GM18519 (cell line): Measurements from ENCODE around the gene B9D1.
A peak's percentile ranks its signal among the peaks of the same experiment; 100 is the strongest.

Source experiments
- ATAC-seq: cut with Tn5 transposase; IDR thresholded peaks from one replicate; pipeline ENCODE4 v1.9.1; 2021; ENCODE audit warnings: mild to moderate bottlenecking, moderate library complexity; ENCODE audit not compliant: unreplicated experiment, low FRiP score

The B9D1 gene, protein sequence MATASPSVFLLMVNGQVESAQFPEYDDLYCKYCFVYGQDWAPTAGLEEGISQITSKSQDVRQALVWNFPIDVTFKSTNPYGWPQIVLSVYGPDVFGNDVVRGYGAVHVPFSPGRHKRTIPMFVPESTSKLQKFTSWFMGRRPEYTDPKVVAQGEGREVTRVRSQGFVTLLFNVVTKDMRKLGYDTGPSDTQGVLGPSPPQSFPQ

DNA sequence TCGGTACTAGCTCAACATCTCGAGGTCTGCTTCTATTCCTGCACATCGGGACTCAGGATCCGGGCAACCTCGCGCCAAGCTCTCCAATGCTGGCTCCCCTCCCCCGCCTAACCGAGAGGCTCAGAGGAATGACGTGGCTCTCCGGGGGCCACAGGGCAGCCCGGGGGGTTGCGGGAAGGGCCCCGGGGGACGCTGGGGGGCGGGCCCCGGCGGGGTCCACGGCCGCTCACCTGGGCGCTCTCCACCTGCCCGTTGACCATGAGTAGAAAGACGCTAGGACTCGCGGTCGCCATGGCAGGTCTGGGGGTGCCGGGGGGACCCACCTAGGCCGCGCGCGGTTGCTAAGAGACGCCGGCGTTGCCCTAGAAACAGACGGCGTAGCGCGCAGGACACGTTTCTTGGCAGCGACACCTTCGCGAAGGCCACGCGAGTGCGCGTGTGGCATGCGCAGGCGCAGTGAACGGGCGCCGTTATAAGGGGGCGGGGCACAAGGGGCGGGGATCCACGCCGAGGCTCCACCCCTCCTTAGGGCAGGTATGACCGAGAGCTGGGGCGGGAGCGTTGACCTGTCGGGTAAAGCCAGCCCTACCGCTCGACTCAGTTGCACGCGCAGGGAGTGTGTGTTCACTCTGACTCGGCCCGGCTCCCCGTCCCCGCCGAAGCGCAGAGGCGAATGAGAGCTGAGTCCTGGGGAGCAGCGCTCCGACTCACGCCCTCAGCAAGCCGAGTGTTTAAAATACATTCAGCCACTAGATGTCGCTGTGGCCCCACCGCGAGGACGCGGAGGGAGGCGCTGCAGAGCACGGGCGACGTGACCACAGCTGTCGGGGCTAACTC is at the start of gene B9D1:
TSS of gene B9D1 (minus strand) at position 447 of the 837 bp plus-strand sequence. CDS start at position 293, 154 bp downstream.
- peak; percentile 52 for ATAC-seq

DNA sequence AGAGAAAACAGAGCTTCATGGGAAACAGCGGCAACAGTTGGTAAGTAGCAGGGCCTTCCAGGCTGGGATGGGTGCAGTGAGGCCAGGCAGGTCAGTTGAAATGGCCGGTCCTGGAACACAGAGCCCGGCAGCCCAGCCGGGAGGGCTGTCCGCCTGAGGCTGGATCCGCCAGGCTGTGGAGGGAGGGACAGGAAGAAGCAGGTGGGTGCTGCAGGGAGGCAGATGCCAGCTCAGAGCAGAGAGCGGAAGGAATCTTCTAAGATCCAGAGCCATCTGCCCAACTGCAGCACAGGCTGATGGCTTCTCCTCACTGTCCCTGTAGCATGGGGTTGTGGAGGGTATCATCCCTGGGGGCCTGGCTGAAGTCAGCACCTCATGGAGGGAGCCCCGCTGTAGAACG is 49.1 kb upstream of the B9D1 start:
- no peak for ATAC-seq

DNA sequence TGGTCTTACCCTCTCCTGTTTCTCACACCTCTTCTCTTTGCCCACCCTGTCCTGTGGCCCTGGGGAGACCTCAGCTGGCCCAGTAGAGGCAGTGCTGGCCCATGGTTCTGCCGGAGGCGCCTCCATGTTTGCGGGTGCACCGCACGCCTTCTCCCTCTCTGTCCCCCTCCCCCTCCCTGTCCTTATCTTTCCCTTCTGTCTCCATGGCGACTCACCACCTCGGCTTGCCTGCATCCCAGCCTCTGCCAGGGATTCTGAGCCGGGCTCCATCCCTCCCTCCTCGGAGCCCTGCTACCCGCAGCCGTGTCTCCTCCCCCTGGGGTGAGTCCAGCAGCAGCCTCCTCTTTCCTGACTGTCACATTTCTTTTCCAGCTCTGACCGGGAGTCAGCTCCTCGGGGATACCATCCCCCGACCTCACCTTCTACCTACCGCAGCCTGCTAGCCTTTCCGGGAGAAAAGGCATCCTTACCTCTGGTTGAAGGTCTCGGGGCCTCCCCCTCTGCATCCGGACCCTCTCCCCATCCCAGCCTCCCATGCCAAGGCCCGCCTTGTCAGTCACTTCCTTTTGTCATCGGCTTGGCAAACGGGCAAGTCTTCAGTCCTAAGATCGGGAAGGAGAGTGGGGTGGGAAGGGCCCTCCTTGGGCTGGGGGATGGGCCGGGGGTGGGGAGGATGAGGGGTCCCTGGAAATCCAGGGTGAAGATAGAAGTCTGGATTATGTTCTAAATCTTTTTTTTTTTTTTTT is 48.5 kb upstream of the B9D1 start, which contains the start of gene RNF112:
TSS of gene RNF112 (plus strand) at position 358 of the 746 bp plus-strand sequence. CDS start at position 535, 177 bp downstream.
- ATAC-seq: no peak

DNA sequence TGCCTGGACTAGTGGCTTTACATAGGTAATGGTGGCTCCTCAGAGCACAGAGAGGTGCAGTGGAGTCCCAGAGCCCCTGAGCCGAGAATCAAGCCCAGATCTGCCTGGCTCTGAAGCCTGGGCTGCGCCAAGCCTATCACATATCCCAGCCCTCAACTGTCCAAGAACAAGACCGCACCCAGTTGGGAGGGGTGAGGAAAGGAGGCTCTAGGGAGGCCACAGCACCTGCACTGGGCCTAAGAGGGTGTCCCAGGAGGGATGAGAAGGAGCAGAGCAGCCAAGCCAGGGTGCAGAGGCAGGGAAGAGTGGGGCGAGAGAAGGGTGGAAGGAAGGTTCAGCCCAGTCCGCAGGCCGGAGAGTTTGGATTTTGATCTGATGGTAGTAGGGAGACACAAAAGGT is 47.6 kb upstream of the B9D1 start:
- ATAC-seq: no peak

DNA sequence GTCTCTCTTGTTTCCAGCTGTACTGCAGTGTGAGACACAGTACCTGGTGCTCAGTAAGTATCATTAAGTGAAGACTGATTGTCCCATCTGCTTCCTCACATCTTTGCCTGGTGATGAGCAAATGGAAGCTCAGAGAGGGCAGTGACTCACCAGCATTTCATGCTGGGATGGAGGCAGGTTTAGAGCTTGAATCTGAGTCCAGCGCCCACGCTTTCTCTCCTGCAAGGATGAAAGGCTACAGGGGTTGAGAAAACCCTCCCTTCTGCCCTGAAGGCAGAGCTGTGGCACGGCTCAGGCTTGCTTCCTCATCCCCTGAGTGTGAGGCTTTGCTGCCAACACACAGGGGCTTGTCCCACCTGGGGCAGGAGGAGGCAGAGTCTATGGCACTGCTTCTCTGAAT is 47.0 kb upstream of the B9D1 start:
- no peak for ATAC-seq

DNA sequence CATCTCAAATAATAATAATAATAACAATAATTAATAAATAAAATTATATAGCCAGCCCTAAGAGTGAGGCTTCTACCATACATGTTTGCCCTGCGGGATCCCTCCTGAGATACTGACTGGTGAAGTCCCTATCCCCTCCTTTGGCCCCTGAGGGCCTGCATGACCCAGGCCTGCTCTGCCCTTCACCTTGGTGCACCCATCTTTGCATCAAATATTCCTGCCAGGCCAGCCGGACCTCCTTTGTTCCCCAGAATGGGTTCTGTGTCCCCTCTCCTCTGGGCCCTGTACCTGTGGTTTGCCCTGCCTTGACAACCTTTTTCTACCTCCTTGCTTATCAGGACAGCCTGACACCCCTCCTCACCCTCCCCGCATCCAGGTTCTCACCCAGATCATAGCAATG is 46.5 kb upstream of the B9D1 start:
- ATAC-seq: no peak

DNA sequence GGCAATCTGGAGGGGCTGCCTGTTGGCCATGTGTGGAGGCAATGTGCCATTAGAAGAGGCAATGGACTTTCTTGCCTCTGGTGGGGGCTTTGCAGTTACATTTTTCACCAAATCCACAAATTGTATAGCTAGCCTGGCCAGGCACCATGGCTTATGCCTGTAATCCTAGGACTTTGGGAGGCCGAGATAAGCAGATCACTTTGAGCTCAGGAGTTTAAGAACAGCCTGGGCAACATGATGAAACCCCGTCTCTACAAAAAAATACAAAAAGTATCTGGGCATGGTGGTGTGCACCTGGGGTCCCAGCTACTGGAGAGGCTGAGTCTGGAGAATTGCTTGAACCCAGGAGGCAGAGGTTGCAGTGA is 45.8 kb upstream of the B9D1 start:
- ATAC-seq: no peak

DNA sequence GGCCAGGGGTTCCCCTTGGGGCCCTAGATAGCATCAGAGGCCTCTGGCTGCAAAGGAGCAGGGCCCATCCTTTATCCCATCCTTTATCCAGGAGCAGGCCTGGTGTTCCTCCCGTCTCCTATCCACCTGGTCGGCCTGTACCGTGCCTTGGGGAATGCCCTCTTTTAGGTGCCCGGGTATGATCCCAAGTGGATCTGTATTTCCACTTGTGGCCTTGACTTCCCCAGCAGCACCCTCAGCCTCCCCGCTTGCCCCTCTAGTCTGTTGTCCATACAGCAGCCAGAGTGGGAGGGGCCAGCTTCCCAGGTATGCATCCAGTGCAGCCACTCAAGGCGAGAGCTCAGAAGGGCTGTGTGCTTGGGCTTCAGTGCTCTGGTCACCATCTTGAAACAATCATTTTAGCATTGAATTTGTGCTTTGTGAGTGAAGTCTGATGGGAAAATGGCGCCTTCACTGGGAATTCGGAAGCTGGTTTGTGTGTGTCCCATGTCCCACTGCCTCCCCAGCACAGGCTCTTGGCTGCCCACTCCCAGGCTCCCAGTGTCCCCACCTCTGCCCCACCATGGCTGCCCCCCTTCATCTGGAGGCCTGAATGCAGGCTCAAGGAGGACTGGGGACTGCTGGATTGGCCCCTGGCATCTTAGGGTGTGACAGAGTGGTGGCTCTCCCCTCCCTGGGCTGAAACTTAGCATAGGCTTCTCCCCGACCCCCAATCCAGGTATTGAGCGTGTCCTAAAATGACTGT is 45.2 kb upstream of the B9D1 start:
- ATAC-seq: no peak

DNA sequence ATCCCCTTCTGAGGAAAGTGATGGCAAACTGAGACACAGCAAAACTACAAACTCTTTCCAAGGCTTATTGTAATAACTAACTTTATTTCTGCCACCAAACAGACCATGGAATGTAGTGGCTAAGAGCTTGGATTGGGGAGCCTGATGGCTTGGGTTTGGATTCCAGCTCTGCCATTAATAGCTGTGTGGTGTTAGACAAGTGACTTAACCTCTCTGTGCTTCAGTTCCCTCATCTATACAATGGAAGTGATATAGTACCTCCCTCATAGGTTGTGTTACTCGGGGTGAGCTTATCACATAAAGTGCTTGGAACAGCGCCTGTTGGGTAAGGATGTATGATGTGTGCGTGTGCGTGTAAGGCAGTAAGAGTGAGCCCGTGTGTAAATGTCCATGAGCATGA is 42.6 kb upstream of the B9D1 start:
- no peak for ATAC-seq

DNA sequence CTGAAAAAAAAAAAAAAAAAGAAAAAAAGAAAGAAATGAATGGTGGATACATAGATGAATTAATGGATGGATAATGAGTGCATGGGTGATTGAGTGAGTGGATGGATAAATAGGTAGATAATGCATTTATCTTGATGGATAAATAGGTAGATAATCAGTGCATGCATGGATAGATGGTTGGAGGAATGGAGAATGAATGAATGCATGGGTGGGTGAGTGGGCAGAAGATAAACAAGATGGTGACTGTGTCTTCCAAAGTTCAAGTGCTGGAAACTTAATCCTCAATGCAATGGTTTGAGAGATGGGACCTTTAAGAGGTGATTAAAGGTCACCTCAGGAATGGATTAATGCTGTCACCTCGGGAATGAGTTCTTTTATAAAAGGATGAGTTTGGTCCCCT is 41.7 kb upstream of the B9D1 start:
- no peak for ATAC-seq

DNA sequence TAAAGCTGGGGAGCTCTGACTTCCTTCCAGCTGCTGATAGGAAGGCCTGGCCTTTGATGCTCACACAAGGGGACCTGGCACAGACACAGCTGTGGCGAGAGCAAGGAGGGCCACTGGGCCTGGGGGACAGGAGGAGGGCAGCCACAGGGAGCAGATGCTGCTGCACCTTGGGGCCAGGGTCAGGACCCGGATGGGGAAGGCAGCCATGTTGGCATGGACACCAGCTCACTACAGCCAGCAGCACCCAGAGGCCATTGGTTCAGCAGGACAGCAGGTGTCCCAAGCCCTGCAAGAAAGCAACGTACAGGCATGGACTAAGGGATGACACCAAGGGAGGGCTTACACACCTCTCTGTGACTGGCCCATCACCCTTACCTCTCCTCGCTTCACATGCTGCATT is 40.5 kb upstream of the B9D1 start:
- no peak for ATAC-seq

DNA sequence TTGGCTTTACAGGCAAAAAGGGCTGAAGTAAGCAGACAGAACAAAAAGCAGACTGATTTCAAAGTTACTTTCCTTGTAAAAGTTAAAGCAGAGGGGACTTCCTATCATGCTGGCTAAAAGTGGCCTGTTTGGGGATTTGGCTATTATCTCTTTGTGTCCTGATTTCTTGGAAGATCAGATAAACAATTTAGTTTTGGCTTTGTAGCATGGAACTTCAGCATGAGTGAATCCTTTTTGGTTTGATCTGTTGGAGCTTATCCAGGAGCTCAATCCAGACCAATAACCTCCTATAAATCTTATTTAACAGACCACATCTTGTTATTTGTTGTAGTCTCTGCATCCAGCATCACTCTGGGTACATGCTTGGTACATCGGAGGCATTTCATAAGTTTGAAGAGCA is 39.6 kb upstream of the B9D1 start:
- no peak for ATAC-seq

DNA sequence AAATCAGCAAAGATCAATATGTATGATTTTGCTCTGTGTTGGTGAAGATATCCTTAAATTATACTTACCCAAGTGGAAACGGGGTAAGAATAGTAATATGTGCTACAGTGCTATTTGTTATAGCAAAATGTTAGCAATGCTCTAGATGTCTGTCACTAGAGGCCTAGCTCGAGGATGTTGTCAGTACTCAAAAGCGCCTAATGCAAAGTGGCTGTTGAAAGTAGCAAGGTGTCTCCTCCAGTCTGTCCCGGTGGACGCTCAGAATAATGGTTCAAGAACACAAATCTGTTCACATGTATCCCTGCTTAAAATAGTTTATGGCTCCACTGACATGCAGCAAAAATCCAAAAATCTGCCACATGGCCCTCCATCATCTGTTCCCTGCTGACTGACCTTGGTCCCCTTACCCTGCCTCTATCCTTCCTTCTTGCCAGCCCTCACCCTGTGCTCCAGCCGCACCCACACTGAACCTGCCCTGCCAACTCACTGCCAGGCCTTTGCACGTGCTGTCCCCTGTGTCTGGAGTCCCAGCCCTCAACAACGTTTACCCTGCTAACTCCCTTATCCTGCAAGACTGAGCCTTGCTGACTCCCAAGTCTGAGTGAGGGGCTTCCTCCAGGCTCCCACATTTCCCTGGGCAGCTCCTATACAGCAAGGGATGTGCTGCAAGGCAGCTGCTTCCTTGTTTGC is 38.9 kb upstream of the B9D1 start:
- ATAC-seq: no peak

DNA sequence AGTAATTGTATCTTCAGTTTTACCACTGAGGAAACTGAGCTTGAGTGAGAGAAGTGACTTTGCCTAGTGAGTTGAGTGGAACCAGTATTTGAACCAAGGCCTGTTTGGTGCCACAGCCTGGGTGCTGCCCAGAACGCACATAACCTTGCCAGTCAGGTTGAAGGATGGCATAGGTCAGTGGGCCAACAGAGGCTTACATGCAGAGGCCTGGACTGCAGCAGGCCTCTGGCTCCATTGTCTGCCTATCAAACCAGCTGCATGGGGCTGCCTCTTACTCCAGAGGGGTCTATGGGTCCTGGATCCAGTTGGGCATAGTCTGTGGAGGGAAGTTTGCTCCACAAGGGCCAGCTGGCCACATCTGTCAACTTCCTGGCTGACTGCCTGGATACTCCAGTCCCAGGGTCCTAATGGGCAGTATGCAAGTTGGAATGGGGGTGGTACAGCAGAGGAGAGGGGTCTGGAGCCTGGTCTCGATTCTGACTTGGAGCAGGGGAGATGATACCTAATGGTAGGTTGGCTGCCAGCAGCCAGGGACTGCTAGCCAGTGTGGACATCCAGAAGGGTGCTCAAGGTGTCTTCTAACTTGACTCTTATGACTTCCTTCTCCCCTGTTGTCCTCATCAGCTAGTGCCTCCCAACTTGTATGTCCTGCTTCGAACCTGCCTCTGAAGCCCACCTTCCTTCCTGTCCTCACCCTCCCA is 37.4 kb upstream of the B9D1 start:
- ATAC-seq: no peak

DNA sequence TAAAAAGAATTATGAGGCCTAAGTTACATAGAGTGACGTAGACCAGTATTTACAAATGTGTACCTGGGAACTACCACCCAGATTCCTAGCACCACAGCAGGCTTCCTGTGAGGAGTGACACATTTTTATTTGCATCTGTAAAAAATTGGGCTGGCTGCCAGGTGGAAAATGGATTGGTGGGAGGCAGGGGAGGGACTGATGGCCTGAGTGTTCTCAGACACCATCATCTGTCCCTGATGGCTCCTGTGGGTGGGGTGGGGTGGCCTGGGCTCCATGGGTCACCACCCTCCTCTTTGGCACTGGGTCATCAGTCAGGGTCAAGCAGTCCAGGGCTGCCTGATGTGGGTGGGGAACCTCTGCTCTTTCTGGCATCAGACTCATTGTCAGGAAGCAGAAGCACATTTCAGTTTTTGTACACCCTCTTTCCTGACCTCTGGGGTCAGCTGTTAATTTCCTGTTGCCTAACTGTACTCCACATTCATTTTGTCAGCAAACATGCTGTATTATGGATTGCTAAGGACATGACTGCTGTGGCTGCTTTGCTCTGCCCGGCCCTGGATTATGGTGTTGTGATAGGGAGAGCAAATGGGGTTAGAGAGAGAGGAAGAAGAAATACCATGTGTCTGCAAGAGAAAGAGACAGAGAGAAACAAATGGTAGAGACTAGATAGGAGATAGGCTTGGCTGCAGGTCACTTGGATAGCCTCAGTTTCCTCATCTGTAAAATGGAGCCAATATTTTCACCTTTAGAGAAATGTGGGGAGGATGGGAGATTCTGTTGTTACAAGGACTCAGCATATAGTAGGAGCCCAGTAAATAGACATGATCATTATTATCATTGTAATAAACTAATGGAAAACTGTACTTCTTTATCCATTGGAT is 36.0 kb upstream of the B9D1 start:
- no peak for ATAC-seq

DNA sequence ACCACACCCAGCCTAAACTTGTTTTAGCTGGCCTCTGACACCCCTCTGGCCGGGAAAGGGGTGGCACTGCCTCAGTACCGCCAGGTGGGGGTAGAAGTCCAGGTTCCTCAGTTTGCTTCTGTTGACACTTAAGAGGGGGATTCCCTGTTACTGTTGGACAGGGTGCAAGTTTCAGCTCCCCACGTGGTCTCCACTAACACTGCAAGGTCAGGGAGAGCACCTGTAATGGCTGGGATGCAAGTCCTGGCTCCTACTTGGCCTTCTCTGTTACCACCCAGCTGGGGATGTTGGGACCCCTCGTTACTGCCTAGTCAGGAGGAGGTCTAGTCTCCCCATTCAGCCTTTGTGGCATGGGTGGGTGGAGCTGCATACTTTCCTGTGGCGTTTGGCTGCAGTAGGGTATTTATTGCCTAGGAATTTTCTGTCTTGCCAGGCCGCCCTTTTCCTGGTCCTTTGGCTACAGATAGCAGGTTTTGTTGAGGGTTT is 35.1 kb upstream of the B9D1 start:
- no peak for ATAC-seq

DNA sequence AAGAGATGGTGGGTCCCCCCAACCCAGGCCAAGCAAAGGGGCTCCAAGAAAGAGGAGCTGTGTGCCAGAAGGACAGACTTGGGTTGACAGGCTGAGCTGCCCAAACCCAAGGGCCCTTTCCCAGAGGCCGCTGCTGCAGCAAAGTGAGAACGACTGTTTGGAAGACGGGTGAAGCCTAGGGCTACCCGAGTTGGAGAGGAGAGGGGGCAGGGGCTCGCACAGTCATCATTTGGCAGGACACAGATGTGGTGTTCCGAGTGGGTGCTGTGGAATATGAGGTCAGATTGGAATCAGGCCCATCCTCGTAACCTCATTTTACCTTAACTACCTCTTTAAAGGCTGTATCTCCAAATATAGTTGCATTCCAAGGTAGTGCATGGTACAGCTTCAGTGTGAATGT is 29.8 kb upstream of the B9D1 start:
- no peak for ATAC-seq

DNA sequence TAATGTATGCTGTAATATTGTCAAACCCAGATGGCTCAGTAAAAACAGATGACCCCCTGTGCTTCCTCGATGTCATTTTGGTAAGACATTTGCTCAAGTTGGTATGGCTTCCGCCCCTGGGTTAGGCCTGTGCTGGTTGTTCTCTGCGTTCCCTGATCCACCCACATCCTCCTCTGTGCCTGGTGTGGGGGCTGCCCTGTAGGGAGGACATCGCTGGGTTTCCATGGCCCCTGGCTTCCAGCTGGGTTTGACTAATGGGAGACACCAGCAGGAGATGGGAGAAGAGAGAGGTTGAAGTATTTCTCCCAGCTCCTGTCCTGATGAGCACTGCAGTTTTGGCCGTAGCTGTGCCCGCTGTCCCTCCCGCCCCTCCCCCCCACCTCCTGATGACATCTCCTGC is 28.9 kb upstream of the B9D1 start:
- no peak for ATAC-seq
